Loucy (cell line): ENCODE data around the gene CCDC6.

ENCODE experiments used
- EZH2phosphoT487 ChIP-seq: fragments of 200-600 bp; IDR thresholded peaks from 2 replicates; pipeline ENCODE4 v1.6.1; 2018; ENCODE audit warnings: antibody characterized with exemption, mild to moderate bottlenecking, moderate library complexity, borderline replicate concordance
- TF ChIP-seq, protein P1 (sequence below): fragments of 200-600 bp; sonication (generic); conservative IDR thresholded peaks from 2 replicates; pipeline ENCODE4 v1.5.1; 2014; ENCODE audit warnings: mild to moderate bottlenecking, antibody characterized with exemption, low read length

DNA sequence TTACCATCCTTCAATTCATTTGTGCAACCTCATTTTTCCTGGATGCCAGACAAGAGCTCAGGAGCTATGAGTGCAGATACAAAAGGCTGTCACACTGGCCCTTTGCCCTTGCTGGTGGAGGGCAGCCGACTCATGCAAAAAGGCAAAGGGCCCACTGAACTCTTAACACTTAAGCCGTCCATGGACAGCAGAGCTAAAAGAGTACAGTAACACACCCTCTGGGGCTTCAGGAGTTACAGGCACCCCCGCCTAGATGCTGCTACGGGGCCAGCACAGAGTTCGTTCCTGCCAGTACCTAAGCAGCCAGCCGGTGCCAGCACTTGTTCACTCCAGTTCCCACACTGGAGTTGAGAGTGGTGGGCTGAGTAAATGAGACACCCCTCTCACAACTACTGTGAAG is 83.2 kb downstream of the CCDC6 start:
- TF ChIP-seq, protein P1, sequence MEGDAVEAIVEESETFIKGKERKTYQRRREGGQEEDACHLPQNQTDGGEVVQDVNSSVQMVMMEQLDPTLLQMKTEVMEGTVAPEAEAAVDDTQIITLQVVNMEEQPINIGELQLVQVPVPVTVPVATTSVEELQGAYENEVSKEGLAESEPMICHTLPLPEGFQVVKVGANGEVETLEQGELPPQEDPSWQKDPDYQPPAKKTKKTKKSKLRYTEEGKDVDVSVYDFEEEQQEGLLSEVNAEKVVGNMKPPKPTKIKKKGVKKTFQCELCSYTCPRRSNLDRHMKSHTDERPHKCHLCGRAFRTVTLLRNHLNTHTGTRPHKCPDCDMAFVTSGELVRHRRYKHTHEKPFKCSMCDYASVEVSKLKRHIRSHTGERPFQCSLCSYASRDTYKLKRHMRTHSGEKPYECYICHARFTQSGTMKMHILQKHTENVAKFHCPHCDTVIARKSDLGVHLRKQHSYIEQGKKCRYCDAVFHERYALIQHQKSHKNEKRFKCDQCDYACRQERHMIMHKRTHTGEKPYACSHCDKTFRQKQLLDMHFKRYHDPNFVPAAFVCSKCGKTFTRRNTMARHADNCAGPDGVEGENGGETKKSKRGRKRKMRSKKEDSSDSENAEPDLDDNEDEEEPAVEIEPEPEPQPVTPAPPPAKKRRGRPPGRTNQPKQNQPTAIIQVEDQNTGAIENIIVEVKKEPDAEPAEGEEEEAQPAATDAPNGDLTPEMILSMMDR = no peak
- no peak for TF ChIP-seq EZH2phosphoT487
